ENCODE measurements around the gene CFAP97.
"Not testable (repeated sequence)": the region's sequence is repeated elsewhere in the genome, so short reads cannot be mapped to it uniquely, and the experiment has no call there.

CFAP97 gene

GRCh38 chr4:185203486-185204237, at the start of gene CFAP97:
Gene CFAP97 (minus strand): TSS chr4:185204000. CDS start chr4:185191196, 12,804 bp downstream.
- DNase-seq, result peak; percentile 58

GRCh38 chr4:185249105-185249504, 45.3 kb upstream of the CFAP97 start:
- DNase-seq, result no peak

- DNase-seq, result no peak
These were observed 44.7 kb upstream of the CFAP97 start for GRCh38 chr4:185248393-185249039.

GRCh38 chr4:185247151-185247550, 43.4 kb upstream of the CFAP97 start:
- no peak for DNase-seq

GRCh38 chr4:185246453-185246852, 42.7 kb upstream of the CFAP97 start:
- DNase-seq, result no peak

- no peak for DNase-seq
These were observed 41.0 kb upstream of the CFAP97 start for GRCh38 chr4:185244763-185245162.

- no peak for DNase-seq
These were observed 40.1 kb upstream of the CFAP97 start for GRCh38 chr4:185243879-185244278.

GRCh38 chr4:185242749-185243533, 39.1 kb upstream of the CFAP97 start:
- DNase-seq, result no peak

GRCh38 chr4:185240486-185240885, 36.7 kb upstream of the CFAP97 start:
- DNase-seq, result not testable (repeated sequence)

- no peak for DNase-seq
These were observed 35.0 kb upstream of the CFAP97 start for GRCh38 chr4:185238750-185239149.

GRCh38 chr4:185238215-185238681, 34.4 kb upstream of the CFAP97 start:
- no peak for DNase-seq

- no peak for DNase-seq
These were observed 33.4 kb upstream of the CFAP97 start for GRCh38 chr4:185237175-185237574.

- no peak for DNase-seq
These were observed 32.2 kb upstream of the CFAP97 start for GRCh38 chr4:185235843-185236503.

- DNase-seq, result no peak
These were observed 31.5 kb upstream of the CFAP97 start for GRCh38 chr4:185235119-185235842.

- no peak for DNase-seq
These were observed 28.6 kb upstream of the CFAP97 start for GRCh38 chr4:185232370-185232769.

- no peak for DNase-seq
These were observed 25.4 kb upstream of the CFAP97 start for GRCh38 chr4:185229021-185229818.

GRCh38 chr4:185227713-185228278, 24.0 kb upstream of the CFAP97 start:
- DNase-seq, result no peak

GRCh38 chr4:185227131-185227551, 23.3 kb upstream of the CFAP97 start:
- no peak for DNase-seq

GRCh38 chr4:185225940-185226339, 22.1 kb upstream of the CFAP97 start:
- no peak for DNase-seq

GRCh38 chr4:185224597-185224996, 20.8 kb upstream of the CFAP97 start:
- no peak for DNase-seq

- DNase-seq, result no peak
These were observed 18.8 kb upstream of the CFAP97 start for GRCh38 chr4:185222598-185222997.

Data from NK-92 treated with Interleukin-12 subunit alpha and Interleukin-12 subunit beta, amount 100 ng/mL, for 24 hours (cell line).